Heart left ventricle (tissue), 13 donors: ENCODE measurements around the gene TEP1.
"Not testable (repeated sequence)": the region's sequence is repeated elsewhere in the genome, so short reads cannot be mapped to it uniquely, and the experiment has no call there.

Experiments
- POLR2A ChIP-seq, 2 donors: fragments of 450-650 bp; IDR thresholded peaks; one replicate each; pipeline ENCODE4 v1.6.1; 2017; ENCODE audit warnings: antibody characterized with exemption in 2 of 2, mild to moderate bottlenecking in 2 of 2, moderate library complexity in 2 of 2
- TF ChIP-seq, protein P1 (sequence below), 12 donors: fragments of 200-600 bp; sonication (generic) in 4 of 12; IDR thresholded peaks; one replicate each; pipeline versions ENCODE4 v1.5.0 to v1.8.0; 2018 to 2022; ENCODE audit warnings: antibody characterized with exemption in 12 of 12, mild to moderate bottlenecking in 5 of 12
- donor health status: ischemic (EF 13 %, LVEDD 7.1; RV severe dilation, severe dysfunction).
- donor health status: DM: no; HTN: yes; CAD: no.
- donor health status: DM: no; HTN: no; CAD: no.
- donor health status: ischemic (EF 25% LVEDD 6.9; RV normal size, moderate dysfunction).
- donor health status: ischemic (EF 25% LVEDD 5.7; RV mildly dilated, moderate dysfunction).
- donor health status: ischemic (EF 35%, LVEDD 5.7; RV mildly dilated, moderate dysfunction).
- donor health status: nonischemic (EF 11% LVEDD 7.7; RV severe dilation, severe dysfunction).
- donor health status: DM: yes; HTN: yes; CAD: no.
- donor health status: PGD.
- donor health status: ischemic (EF 29% LVEDD 5.4; RV normal size, mild dysfunction).
- donor health status: nonischemic (EF 23%, LVEDD 6.1; RV moderate dilation, normal function).

DNA sequence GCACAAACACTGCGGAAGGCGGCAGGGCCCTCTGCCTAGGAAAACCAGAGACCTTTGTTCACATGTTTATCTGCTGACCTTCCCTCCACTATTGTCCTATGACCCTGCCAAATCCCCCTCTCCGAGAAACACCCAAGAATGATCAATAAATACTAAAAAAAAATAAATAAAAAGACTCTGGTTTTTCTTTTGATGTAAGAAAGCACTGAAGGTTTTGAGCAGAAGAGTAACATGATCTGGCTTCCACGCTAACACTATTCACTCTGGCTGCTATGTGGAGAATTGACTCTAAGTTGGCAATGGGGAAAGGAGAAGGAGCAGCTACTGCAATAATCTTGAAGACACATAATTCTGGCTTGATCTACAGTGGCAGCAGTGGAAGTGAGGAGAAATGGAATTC, 30.3 kb upstream of the TEP1 start:
- TF ChIP-seq, protein P1, sequence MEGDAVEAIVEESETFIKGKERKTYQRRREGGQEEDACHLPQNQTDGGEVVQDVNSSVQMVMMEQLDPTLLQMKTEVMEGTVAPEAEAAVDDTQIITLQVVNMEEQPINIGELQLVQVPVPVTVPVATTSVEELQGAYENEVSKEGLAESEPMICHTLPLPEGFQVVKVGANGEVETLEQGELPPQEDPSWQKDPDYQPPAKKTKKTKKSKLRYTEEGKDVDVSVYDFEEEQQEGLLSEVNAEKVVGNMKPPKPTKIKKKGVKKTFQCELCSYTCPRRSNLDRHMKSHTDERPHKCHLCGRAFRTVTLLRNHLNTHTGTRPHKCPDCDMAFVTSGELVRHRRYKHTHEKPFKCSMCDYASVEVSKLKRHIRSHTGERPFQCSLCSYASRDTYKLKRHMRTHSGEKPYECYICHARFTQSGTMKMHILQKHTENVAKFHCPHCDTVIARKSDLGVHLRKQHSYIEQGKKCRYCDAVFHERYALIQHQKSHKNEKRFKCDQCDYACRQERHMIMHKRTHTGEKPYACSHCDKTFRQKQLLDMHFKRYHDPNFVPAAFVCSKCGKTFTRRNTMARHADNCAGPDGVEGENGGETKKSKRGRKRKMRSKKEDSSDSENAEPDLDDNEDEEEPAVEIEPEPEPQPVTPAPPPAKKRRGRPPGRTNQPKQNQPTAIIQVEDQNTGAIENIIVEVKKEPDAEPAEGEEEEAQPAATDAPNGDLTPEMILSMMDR (IDR thresholded peaks at IDR 0.05), result not testable (repeated sequence)
- TF ChIP-seq POLR2A (IDR thresholded peaks at IDR 0.05), result not testable (repeated sequence)
